H1 (cell line): ENCODE data around the gene JAKMIP1. TPM values are rescaled to one million over a fixed set of nuclear protein-coding genes. Genes with fewer than 3 reads are reported as not detected.
A peak's percentile ranks its signal among the peaks of the same experiment; 100 is the strongest.
"Not testable (repeated sequence)": the region's sequence is repeated elsewhere in the genome, so short reads cannot be mapped to it uniquely, and the experiment has no call there.

Source experiments
- CTCF ChIA-PET: fragments of 300-600 bp; sonication (Branson Sonifier 250); formaldehyde crosslinking; loops from one replicate; lab custom pipeline; 2021; ENCODE audit not compliant: partially characterized antibody; lab: Charles Lee
- POLR2A ChIA-PET: fragments of 300-600 bp; sonication (Branson Sonifier 250); formaldehyde crosslinking; loops from one replicate; lab custom pipeline; 2021; ENCODE audit warnings: inconsistent platforms; ENCODE audit not compliant: partially characterized antibody; lab: Charles Lee
- DNase-seq, 2 experiments: peaks; one replicate each; pipeline versions ENCODE4 v3.0.0 to v3.0.0-alpha.2; 2010 to 2022; ENCODE audit warnings: low spot score in 2 of 2, low read depth in 1 of 2, mixed read lengths in 1 of 2
- FAIRE-seq: peaks from 2 replicates; lab custom pipeline; 2011; peaks lifted over from hg19 to GRCh38; lab: Jason Lieb, UNC
- H2AFZ ChIP-seq: 2 replicates; pipeline ENCODE4 v1.8.1; 2012; ENCODE audit warnings: low read length, inconsistent platforms
- H2AK5ac ChIP-seq: 2 replicates; pipeline ENCODE4 v1.6.1; 2013; ENCODE audit warnings: low read depth, low read length
- H2BK120ac ChIP-seq: replicated peaks from 2 replicates; pipeline ENCODE3; 2013; ENCODE audit warnings: low read depth, low read length, inconsistent platforms
- H2BK12ac ChIP-seq: 2 replicates; pipeline ENCODE4 v1.6.1; 2013; ENCODE audit warnings: low read depth, low read length
- H2BK15ac ChIP-seq: 2 replicates; pipeline ENCODE4 v1.6.1; 2013; ENCODE audit warnings: low read length
- H2BK20ac ChIP-seq: 2 replicates; pipeline ENCODE4 v1.6.1; 2013; ENCODE audit warnings: low read length
- H2BK5ac ChIP-seq: 2 replicates; pipeline ENCODE4 v1.6.1; 2013; ENCODE audit warnings: low read depth, low read length
- H3K14ac ChIP-seq: 2 replicates; pipeline ENCODE4 v1.6.1; 2013; ENCODE audit warnings: inconsistent platforms; ENCODE audit not compliant: insufficient read length
- H3K18ac ChIP-seq: 2 replicates; pipeline ENCODE4 v1.6.1; 2013; ENCODE audit warnings: low read length; ENCODE audit errors: extremely low read depth
- H3K23ac ChIP-seq: 2 replicates; pipeline ENCODE4 v1.6.1; 2013; ENCODE audit warnings: inconsistent platforms; ENCODE audit not compliant: insufficient read length
- H3K23me2 ChIP-seq: 2 replicates; pipeline ENCODE4 v1.6.1; 2013; ENCODE audit warnings: low read depth, low read length
- H3K27ac ChIP-seq: 2 replicates; pipeline ENCODE4 v1.6.1; 2011; ENCODE audit warnings: low read depth, low read length, inconsistent platforms
- H3K27me3 ChIP-seq, 4 experiments: replicated peaks in 1 of 4; 1 replicate in 1 of 4; 2 replicates in 3 of 4; pipeline versions ENCODE4 v1.6.1 to v1.8.1; 2011 to 2013; ENCODE audit warnings: low read length in 3 of 4, mild to moderate bottlenecking in 3 of 4, inconsistent platforms in 2 of 4, mixed read lengths in 2 of 4, moderate library complexity in 1 of 4; ENCODE audit not compliant: control insufficient read depth in 3 of 4, insufficient read depth in 3 of 4; ENCODE audit errors: extremely low read depth in 1 of 4
- H3K36me3 ChIP-seq, 4 experiments: 2 replicates each; pipeline versions ENCODE4 v1.6.1 to v1.8.1; 2011 to 2013; ENCODE audit warnings: mild to moderate bottlenecking in 4 of 4, low read length in 3 of 4, moderate library complexity in 2 of 4, control low read depth in 1 of 4, inconsistent platforms in 1 of 4; ENCODE audit not compliant: insufficient read depth in 4 of 4, control insufficient read depth in 2 of 4
- H3K4ac ChIP-seq: replicated peaks from 2 replicates; pipeline ENCODE3; 2013; ENCODE audit warnings: low read length, low read depth, mixed read lengths, inconsistent platforms; ENCODE audit not compliant: insufficient read length
- H3K4me1 ChIP-seq, 4 experiments: replicated peaks in 1 of 4; 1 replicate in 1 of 4; 2 replicates in 3 of 4; pipeline versions ENCODE4 v1.6.1 to v1.8.1; 2011 to 2013; ENCODE audit warnings: low read length in 3 of 4, inconsistent platforms in 2 of 4, mixed read lengths in 1 of 4; ENCODE audit not compliant: insufficient read depth in 4 of 4, control insufficient read depth in 3 of 4
- H3K4me2 ChIP-seq, 2 experiments: 2 replicates each; pipeline versions ENCODE4 v1.6.1 to v1.8.1; 2011 to 2013; ENCODE audit warnings: low read depth in 2 of 2, low read length in 2 of 2, control low read depth in 1 of 2, inconsistent platforms in 1 of 2, mild to moderate bottlenecking in 1 of 2; ENCODE audit not compliant: insufficient read depth in 1 of 2
- H3K4me3 ChIP-seq, 4 experiments: fragments of 200-600, 300-600 bp in 1 of 4; sonication (generic), shearing (Covaris generic), sonication (Bioruptor Twin) in 1 of 4; 2 replicates each; pipeline versions ENCODE4 v1.5.1 to v1.8.1; 2011 to 2016; ENCODE audit warnings: low read length in 4 of 4, low read depth in 3 of 4, control low read depth in 2 of 4, inconsistent platforms in 2 of 4, mild to moderate bottlenecking in 2 of 4, mixed read lengths in 1 of 4, moderate library complexity in 1 of 4; ENCODE audit not compliant: insufficient read depth in 2 of 4; ENCODE audit errors: extremely low read depth in 1 of 4
- H3K56ac ChIP-seq: replicated peaks from 2 replicates; pipeline ENCODE3; 2013; ENCODE audit warnings: low read depth, mild to moderate bottlenecking, mixed read lengths, low read length, inconsistent platforms; ENCODE audit not compliant: insufficient read length
- H3K79me1 ChIP-seq: 2 replicates; pipeline ENCODE4 v1.6.1; 2013; ENCODE audit warnings: low read depth, low read length, control low read depth
- H3K79me2 ChIP-seq, 2 experiments: 2 replicates each; pipeline versions ENCODE4 v1.6.1 to v1.8.1; 2012 to 2013; ENCODE audit warnings: low read length in 2 of 2, mild to moderate bottlenecking in 2 of 2, inconsistent platforms in 1 of 2; ENCODE audit not compliant: insufficient read depth in 2 of 2, control insufficient read depth in 1 of 2
- H3K9ac ChIP-seq, 4 experiments: replicated peaks in 1 of 4; 1 replicate in 1 of 4; 2 replicates in 3 of 4; pipeline versions ENCODE4 v1.6.1 to v1.8.1; 2011 to 2013; ENCODE audit warnings: low read depth in 3 of 4, low read length in 3 of 4, control low read depth in 2 of 4, mild to moderate bottlenecking in 2 of 4, moderate library complexity in 2 of 4, inconsistent platforms in 1 of 4; ENCODE audit errors: extremely low read depth in 1 of 4
- H3K9me3 ChIP-seq, 2 experiments: 2 replicates each; pipeline versions ENCODE4 v1.6.1 to v1.8.1; 2012 to 2013; ENCODE audit warnings: mild to moderate bottlenecking in 2 of 2, moderate library complexity in 2 of 2, control low read depth in 1 of 2, inconsistent platforms in 1 of 2, low read depth in 1 of 2, low read length in 1 of 2, mixed read lengths in 1 of 2; ENCODE audit not compliant: insufficient read depth in 2 of 2
- H4K20me1 ChIP-seq, 2 experiments: replicated peaks in 1 of 2; 2 replicates each; pipeline versions ENCODE3 to v1.8.1; 2011 to 2013; ENCODE audit warnings: inconsistent platforms in 2 of 2, low read length in 2 of 2, mild to moderate bottlenecking in 1 of 2; ENCODE audit not compliant: insufficient read depth in 2 of 2, control insufficient read depth in 1 of 2
- H4K5ac ChIP-seq: 2 replicates; pipeline ENCODE4 v1.6.1; 2013; ENCODE audit warnings: low read length, low read depth, mixed read lengths, inconsistent platforms; ENCODE audit not compliant: insufficient read length
- H4K8ac ChIP-seq: 2 replicates; pipeline ENCODE4 v1.8.0; 2013; ENCODE audit warnings: mild to moderate bottlenecking, moderate library complexity, low read length, inconsistent platforms; ENCODE audit not compliant: insufficient read depth; ENCODE audit errors: extremely low read depth
- H4K91ac ChIP-seq: replicated peaks from 2 replicates; pipeline ENCODE3; 2013; ENCODE audit warnings: low read length, mixed read lengths, inconsistent platforms; ENCODE audit not compliant: insufficient read length
- CREB1 ChIP-seq: IDR thresholded peaks from 2 replicates; pipeline ENCODE4 v1.6.1; 2012; ENCODE audit warnings: inconsistent platforms
- E2F6 ChIP-seq: IDR thresholded peaks from 2 replicates; pipeline ENCODE4 v1.6.1; 2012; ENCODE audit warnings: inconsistent platforms
- NRF1 ChIP-seq: IDR thresholded peaks from 2 replicates; pipeline ENCODE4 v1.6.1; 2011; ENCODE audit warnings: mild to moderate bottlenecking, low read depth, low read length, improper control_type of control experiment
- WGBS, 2 experiments: shearing (Covaris generic) in 1 of 2; methylation state at CpG; one replicate each; pipeline versions ENCODE4 v1.1.6 to v1.1.7; 2013 to 2015; ENCODE audit warnings: low lambda C conversion rate in 2 of 2, mixed read lengths in 2 of 2, inconsistent platforms in 1 of 2, low coverage in 1 of 2, missing lambda C conversion rate in 1 of 2; ENCODE audit not compliant: insufficient replicate concordance in 2 of 2, insufficient coverage in 1 of 2, insufficient read length in 1 of 2; ENCODE audit errors: extremely low coverage in 1 of 2, missing lambda C conversion rate in 1 of 2; 5-methylcytosine and 5-hydroxymethylcytosine counted together
- polyA plus RNA-seq, 7 experiments: library from polyadenylated mRNA; depleted of rRNA in 3 of 7; stranded (reverse) in 5 of 7; unstranded in 2 of 7; fragments of >200 nt in 5 of 7; fragments of 200-250 nt in 2 of 7; gene quantifications; 1 replicate in 5 of 7; 2 replicates in 1 of 7; 4 replicates in 1 of 7; pipeline versions ENCODE4 v1.2.1 to v1.2.3, GENCODE V29; 2011 to 2013; ENCODE audit warnings: missing spikeins in 2 of 7, mixed read lengths in 2 of 7
- total RNA-seq: library from RNA; stranded (reverse); fragmentation: NEBNext Ultra II Directional; extraction: Animal tissue kit (Norgen Biotek cat#: 25700); gene quantifications from 2 replicates; pipeline ENCODE4 v1.2.1, GENCODE V29; 2021

The JAKMIP1 gene
- total and polyA plus RNA-seq, 2 of the 8 experiments (the other 6 are each of a cell fraction or from before 2014, with no cell fraction given) = 2.5 to 4.4 TPM

DNA sequence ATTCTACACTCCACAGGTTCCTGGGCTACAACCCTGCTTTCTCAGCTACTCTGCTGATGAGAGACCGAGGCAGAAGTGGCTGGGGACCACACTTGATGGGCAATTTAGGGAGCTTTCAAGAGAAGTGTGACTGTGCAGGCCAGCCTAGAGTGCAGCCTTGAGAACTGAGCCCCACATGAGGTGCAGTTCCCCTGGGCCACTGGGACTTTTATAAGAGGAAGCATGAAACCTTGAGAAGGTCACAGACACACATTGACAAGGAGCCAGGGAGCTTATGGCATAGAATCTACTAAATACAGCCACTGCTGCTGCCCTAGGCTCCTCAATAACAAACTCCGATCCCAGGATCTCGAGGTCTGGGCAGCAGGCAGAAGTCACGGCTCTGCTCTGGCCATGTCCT lies 195.2 kb downstream of the JAKMIP1 start (continued):
- TF ChIP-seq E2F6 (no peak), NRF1 (no peak), CREB1 (no peak)

- WGBS, 2 experiments = 95% methylated on average over 1 of the region's 1 CpG; no CpG with 5 or more reads in 1 of the 2 experiments
- FAIRE-seq, H3K79me2 ChIP-seq, H3K79me1 ChIP-seq, H2BK12ac ChIP-seq, H4K8ac ChIP-seq, H3K27ac ChIP-seq, POLR2A ChIA-PET, H2BK120ac ChIP-seq, H3K4me2 ChIP-seq, H3K36me3 ChIP-seq, H3K23ac ChIP-seq, H4K20me1 ChIP-seq, H2BK15ac ChIP-seq, H2BK20ac ChIP-seq, H3K18ac ChIP-seq, H3K14ac ChIP-seq, H3K4ac ChIP-seq, H4K5ac ChIP-seq, H4K91ac ChIP-seq, H3K4me3 ChIP-seq, H3K9me3 ChIP-seq, H2BK5ac ChIP-seq, DNase-seq, H3K9ac ChIP-seq, H2AFZ ChIP-seq, H3K4me1 ChIP-seq: not testable (repeated sequence)
- Histone ChIP-seq H2AK5ac (peak overlapping the region; percentile 93; the same call in 1 of the 2 replicates), H3K27me3 (peaks cover 0 to 18% (median 13%) of the 10 kb centered on the region in 4 experiments; a peak in 6 of 7 replicates), H3K56ac (peak overlapping the region; percentile 73), H3K23me2 (peaks cover 16% of the 10 kb centered on the region; the same call in 1 of the 2 replicates)
- CTCF ChIA-PET = interaction anchor here (1.6 to 1.7 kb wide), 2 partner anchors 11 to 108 kb away, joined by 3 to 4 read pairs; no protein-coding TSS in a partner anchor
These were observed 196.9 kb downstream of the JAKMIP1 start for GRCh38 chr4:6003485-6003884.
